ENCODE data around the gene ASAP2. TPM values are rescaled to one million over a fixed set of nuclear protein-coding genes. Genes with fewer than 3 reads are reported as not detected.

ASAP2 gene
- total RNA-seq, 1 donor from 2014 or later = 23.7 TPM

DNA sequence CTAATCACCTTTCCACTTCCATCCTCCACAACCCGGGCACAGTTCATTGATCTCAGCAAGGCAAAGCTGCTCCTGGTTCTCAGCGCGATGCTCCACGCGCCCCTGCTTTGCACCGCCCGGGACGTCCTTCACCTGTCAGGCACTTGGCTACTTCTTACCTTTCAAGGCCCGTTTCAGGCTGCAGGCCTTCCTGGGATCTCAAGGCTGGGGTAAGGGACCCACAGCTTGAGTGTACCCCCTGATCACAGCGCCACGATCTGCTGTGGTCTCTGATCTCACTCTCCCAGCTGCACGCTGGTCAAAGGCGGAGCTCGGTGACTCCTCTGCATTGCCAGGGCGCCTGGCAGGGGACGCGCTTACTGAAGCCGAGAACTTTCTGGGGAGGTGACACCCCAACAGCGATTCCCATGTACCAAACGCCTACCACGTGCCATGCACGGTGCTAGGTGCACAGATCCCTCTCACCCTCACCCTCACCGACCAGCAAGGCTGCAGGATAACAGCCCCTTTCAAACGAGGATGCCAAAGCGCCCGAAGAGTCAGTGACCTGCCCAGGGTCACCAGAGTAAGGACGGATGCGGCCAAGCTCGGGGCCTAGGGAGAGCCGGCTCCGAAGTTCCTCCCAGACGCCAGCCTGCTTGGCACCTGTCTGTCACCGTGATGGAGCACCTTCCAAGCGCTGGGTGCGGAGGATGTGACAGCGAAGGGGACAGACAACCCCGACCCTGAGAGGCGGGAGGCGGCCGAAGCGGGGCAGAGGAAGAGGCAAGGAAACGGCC is 215.9 kb downstream of the ASAP2 start:
- peak; percentile 61 for DNase-seq (ENCODE audit: low read depth)

DNA sequence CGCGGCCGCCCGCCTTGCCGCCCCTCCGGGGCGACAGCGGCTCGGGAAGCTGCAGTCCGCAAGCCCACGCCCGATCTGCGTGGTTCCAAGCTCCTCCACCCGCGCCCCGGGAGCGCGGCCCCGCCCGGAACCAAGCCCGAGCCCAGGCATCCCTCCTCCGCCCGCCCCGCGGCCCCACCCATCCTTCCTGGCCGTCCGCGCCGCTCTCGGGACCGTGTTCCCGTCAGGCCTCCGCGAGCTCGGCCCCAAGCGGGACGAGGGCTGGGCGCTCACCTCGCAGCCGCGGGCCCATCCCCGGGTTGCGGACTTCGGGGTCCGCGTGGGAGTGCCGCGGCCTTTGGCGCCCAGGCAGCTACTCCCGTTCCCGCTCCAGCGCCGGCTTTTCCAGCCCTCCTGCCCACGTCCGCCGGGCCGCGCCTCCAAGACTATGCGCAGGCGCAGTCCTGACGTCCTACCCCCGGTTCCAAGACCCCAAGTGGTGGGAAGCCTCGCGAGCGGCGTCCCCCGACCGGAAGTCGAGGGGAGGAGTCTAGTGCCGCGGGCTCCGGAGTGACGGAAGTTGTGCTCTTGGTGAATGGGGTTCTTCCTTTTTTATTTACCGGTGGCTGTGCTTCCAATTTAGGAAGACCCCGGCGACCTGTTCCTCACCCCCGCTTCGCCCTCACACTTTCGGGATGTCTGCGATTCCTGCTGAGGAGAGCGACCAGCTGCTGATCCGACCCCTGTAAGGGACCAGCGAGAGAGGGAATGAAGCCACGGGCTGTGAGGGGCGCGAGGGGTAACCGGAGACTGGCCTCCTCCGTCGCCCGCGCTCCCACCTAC is 216.7 kb downstream of the ASAP2 start, which contains the start of the genes CPSF3 and ITGB1BP1:
Gene CPSF3 (plus strand): TSS at position 555 of the 822 bp plus-strand sequence. CDS start 120 bp downstream, at position 675.
Gene ITGB1BP1 (minus strand): TSS at position 429 of the 822 bp plus-strand sequence. CDS start 4,831 bp downstream, outside the sequence.
- DNase-seq (ENCODE audit: low read depth) = peak; percentile 99

DNA sequence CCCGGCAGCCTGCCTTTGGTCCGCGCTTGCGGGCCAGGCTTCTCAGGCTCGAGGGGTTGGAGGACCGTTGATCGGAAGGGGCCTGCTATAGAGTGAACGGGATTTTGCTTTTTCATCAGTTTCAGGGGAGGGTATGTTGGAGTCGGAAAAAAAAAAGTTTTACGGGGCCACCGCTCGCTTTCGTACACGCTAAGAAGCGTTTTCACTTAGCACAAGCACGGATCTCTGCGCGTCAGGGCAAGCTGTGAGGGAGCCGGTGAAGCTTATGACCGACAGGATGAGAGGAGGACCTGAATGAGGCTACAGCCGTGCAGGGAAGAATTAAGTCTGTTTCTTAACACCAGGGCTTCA is 217.3 kb downstream of the ASAP2 start:
- no peak for DNase-seq (ENCODE audit: low read depth)

DNA sequence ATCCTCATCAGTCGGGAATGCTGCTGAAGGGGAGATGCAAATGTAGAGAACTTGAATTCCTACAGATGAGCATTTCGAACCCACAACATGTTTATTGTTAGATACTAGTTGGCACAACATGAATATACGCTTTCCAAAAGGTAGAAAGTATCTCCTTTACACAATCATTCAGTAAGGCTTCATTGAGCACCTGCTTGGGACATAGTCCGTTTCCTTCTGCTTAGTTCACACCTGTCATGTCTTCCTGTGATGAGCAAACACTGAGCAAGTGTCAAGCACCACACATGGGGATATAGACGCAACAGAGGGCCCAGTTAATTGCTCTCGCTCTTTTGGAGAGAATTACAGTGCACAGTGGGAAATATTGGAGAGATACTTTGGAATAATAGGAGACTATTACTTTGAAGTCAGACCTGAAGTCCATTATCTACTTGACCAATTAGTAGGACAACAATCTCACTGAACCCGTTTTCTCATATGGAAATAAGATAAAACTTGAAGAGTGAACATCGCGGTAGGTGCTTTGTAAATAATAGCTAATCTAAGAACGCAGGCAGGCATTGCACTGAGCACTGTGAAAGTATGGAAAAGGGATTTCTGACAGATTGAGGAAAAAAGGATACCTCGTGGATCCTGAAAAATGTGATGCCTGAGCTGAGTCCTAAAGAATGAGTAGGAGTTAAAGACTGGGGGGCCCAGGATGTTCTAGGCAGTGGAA is 218.0 kb downstream of the ASAP2 start:
- DNase-seq (ENCODE audit: low read depth) = no peak

DNA sequence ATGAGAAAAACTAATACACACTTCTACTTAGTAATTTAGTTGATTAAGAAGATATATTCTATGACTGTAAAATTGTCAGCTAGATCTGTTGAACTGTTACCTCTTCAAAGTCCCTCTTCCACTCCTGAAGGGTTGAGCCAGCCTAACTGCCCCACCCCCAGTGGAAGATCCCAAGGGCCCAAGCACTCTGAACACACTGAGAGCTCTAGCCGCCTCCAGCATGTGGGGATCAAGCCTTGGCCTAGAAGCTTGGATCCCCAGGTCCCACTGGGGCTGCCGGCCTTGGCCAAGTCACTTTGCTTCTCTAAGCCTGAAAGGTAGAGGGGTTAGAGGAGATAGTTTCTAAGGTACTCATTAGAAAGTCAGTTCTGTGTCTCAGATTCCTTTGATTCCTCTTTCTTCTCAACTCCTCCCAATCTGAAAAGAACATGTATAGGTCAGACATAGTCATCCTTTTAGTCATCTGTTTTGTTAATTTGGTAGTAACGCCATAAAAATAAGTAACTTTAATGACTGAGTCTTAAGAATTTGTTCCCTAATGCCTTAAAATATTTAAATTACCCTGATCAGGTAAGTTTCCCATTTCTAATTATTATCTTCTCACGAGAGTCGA is 222.5 kb downstream of the ASAP2 start:
- DNase-seq (ENCODE audit: low read depth) = no peak

DNA sequence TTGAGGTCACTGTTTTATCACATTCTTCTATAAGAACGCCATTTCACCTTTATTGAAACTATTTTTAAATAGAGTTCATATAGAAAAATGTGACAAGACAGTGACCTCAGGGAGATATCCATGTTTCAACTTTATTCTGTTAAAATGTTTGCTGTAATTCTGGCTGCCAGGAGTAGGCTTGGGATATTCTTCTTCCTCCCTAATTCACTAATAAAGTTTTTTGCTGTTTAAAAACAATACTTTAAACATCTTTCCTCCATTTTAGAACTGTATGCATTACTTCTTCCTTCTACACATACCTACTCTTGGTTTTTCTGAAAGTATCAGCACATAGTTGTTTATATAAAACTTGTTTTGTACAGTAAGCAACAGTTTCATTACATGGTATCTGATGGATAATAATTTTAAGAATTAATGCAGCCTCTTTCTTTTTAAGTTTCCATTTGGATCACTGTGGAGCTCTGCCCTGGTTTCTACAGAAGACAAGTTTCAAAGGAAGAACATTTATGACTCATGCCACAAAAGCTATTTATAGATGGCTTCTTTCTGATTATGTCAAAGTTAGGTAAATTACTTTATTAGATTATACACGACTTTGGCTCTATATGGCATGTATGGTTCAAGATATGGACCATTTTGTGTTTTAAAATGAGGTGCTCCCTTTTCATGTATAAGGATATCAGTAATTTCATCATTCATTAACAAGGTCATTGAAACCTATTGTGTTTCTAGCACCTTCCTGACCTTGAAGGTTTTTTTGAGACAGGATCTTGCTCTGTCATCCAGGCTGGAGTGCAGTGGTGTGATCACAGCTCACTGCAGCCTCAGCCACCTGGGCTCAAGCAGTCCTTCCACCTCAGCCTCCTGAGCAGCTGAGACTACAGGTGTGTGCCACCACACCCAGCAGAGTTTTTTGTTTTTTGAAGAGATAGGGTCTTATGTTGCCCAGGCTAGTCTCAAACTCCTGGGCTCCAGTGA is 224.0 kb downstream of the ASAP2 start:
- no peak for DNase-seq (ENCODE audit: low read depth)

DNA sequence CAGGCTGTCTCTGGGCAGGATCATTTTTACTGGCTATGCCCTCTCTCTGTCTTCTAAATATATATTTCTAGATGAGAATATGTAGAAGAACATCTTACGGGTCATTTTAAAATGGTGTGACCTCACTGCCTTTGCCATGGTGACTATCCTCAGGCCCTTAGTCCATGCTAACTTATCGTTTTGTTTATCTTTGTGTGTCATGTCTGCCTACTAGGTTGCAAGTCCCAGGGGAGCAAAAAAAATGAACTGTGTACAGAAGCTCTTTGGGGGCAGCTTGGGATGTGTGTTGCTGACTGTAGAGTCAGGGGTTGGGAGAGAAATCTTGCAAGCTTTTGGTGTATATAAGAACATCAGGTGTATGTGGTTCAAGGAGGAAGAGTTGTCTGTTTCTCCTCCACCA is 227.9 kb downstream of the ASAP2 start:
- no peak for DNase-seq (ENCODE audit: low read depth)

DNA sequence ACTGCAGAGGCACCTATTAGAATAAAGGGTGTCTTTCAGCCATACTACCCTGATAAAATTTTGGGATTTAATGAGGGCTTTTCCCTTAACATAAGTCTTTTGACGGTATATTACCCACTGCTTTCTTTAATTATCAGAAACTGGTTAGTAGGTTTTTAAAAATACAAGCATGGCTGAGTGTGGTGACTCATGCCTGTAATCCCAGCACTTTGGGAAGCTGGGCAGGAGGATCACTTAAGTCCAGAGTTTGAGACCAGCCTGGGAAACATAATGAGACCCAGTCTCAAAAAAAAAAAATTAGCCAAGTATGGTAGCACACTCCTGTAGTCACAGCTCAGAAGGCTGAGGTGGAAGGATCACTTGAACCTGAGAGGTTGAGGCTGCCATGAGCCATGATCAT is 232.9 kb downstream of the ASAP2 start:
- no peak for DNase-seq (ENCODE audit: low read depth)

DNA sequence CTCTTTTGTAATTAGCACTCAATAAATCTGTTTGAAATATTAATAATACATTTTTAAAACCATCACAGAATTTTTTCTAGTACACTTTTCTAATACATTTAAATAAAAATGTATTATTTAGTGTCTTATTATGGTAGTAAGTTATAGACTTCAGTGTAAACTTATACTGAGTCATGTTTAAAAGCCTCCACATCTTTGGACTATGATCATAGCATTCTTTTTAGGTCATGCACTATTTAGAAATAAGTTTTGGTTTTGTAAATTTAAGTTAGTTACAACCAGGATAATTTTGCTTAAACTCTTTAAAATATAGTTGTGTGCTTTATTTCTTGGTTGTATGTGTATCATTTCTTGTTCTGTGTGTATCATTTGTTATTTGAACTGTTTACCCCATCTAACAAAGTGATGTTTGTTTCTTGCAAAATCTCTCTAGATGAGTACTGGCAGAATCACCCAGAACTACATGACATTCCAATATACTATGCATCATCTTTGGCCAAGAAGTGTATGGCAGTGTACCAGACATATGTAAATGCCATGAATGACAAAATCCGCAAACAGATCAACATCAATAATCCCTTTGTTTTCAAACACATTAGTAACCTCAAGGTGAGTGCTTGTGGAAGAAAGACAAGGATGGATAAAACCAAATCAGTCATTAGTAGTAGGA is 233.6 kb downstream of the ASAP2 start:
- no peak for DNase-seq (ENCODE audit: low read depth)

DNA sequence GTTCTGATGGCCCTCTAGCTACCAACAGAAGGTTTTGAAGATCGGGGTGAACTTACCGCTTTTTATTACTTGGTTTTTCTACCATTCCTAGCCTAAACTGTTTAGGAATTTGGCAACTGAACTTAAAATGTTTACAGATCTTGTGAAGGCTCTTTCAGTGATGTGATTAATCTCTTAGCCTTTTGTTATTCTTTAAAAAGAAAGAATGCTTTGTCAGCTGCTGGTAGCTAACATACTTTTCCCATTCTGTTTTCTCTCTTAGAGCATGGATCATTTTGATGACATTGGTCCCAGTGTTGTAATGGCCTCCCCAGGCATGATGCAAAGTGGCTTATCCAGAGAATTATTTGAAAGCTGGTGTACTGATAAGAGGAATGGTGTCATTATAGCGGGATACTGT is 234.9 kb downstream of the ASAP2 start:
- no peak for DNase-seq (ENCODE audit: low read depth)

DNA sequence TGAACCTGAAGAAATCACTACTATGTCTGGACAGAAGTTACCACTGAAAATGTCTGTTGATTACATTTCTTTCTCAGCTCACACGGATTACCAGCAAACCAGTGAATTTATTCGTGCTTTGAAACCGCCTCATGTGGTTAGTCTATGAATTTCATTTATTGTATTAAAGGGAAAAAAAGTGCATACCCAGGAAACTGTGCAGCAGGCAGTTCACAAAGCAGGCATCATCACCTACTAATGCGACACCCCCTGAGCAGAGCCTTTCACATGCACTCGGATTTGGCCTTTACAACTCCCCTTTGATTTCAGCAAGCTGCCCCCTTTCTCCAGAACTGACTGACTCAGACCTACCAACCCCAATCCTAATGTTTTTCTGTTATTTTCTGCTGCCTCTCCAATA is 236.9 kb downstream of the ASAP2 start:
- no peak for DNase-seq (ENCODE audit: low read depth)

DNA sequence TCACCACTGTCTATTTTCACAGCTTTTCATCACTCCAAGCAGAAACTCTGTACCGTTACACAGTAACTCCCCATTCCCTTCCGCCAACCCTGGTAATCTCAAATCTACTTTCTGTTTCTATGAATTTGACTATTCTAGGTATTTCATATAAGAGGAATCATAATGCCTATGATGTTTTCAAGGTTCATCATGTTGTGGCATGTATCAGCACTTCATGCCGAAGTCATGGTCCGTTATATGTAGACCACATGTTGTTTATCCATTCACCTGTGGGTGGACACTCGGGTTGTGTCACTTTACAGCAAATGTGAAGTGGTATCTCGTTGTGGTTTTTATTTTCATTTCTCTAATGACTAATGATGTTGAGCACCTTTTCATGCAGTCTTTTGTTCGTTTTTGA is 238.5 kb downstream of the ASAP2 start:
- no peak for DNase-seq (ENCODE audit: low read depth)

DNA sequence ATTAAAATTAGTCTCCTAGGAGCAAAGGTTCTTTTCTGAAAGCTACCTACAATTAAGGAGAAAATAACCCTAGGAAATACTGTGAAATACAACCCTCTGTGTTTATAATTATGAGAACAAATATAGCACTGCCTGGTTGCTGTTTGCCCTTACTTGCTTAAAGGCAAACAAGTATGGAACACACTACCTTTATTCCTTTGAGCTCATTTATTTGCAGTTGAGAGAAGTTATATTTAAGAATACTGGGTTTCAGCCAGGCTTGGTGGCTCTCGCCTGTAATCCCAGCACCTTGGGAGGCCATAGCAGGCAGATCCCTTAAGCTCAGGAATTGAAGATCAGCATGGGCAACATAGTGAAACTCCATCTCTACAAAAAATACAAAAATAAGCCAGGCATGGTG is 244.6 kb downstream of the ASAP2 start:
- no peak for DNase-seq (ENCODE audit: low read depth)

Other genes with a start within 250 kb of the ASAP2 start
- 17.4 and 30.5 TPM in 2 replicates for gene MBOAT2, start 203.1 kb upstream of the ASAP2 start, total RNA-seq
- 45.9 and 47.4 TPM in 2 replicates for gene ITGB1BP1, start 216.7 kb downstream of the ASAP2 start, total RNA-seq
- gene CPSF3, start 216.8 kb downstream of the ASAP2 start, total RNA-seq = 44.0 and 45.3 TPM in 2 replicates